Uterus (tissue), 4 donors: ENCODE data around the gene RAB6A. TPM values are rescaled to one million over a fixed set of nuclear protein-coding genes. Genes with fewer than 3 reads are reported as not detected.

Experiments used
- DNase-seq, 2 donors: peaks; one replicate each; pipeline ENCODE4 v3.0.0-alpha.2; 2019 to 2020
- H3K27ac ChIP-seq, 2 donors: fragments of 200-600 bp; sonication (generic); 1 replicate in 1 of 2; 2 replicates in 1 of 2; pipeline ENCODE4 v1.5.1; 2016 to 2018
- H3K27me3 ChIP-seq, 2 donors: fragments of 200-600 bp; sonication (generic); one replicate each; pipeline ENCODE4 v1.5.1; 2018 to 2019; ENCODE audit warnings: control low read depth in 1 of 2
- H3K36me3 ChIP-seq, 2 donors: fragments of 200-600 bp; sonication (generic); one replicate each; pipeline ENCODE4 v1.5.1; 2019; ENCODE audit warnings: control low read depth in 1 of 2
- H3K4me1 ChIP-seq, 2 donors: fragments of 200-600 bp; sonication (generic); one replicate each; pipeline ENCODE4 v1.5.1; 2018 to 2019; ENCODE audit warnings: control low read depth in 1 of 2
- H3K4me3 ChIP-seq, 2 donors: fragments of 200-600 bp; sonication (generic); 1 replicate in 1 of 2; 2 replicates in 1 of 2; pipeline ENCODE4 v1.5.1; 2018 to 2019; ENCODE audit warnings: mild to moderate bottlenecking in 1 of 2
- H3K9me3 ChIP-seq, 2 donors: fragments of 200-600 bp; sonication (generic); one replicate each; pipeline ENCODE4 v1.5.1; 2019; ENCODE audit warnings: control low read depth in 1 of 2
- POLR2A ChIP-seq, 2 donors: fragments of 450-650 bp; IDR thresholded peaks; one replicate each; pipeline ENCODE4 v1.6.1; 2016; ENCODE audit warnings: antibody characterized with exemption in 2 of 2, mild to moderate bottlenecking in 1 of 2, moderate library complexity in 1 of 2
- intact Hi-C: fragments of 100-400 bp; cut with DNase I; formaldehyde crosslinking; loops from one replicate; pipeline ENCODE4 v1.15.1; 2023; ENCODE audit warnings: low total_unique reads
- total RNA-seq, 4 donors: library from RNA; depleted of rRNA in 3 of 4; stranded (reverse); fragments of >200 nt in 3 of 4; gene quantifications; one replicate each; pipeline versions ENCODE4 v1.1.0 to v1.2.4, GENCODE V29; 2014 to 2023
- TF ChIP-seq, protein P1 (sequence below), 4 experiments: fragments of 200-600 bp in 2 of 4; fragments of 450-650 bp in 2 of 4; sonication (generic) in 2 of 4; IDR thresholded peaks; one replicate each; pipeline ENCODE4 v1.5.1; 2016 to 2019; ENCODE audit warnings: antibody characterized with exemption in 4 of 4, mild to moderate bottlenecking in 2 of 4, moderate library complexity in 1 of 4
- donor health status: DM: yes; HTN: yes; CAD: no.

RAB6A gene
- total RNA-seq, 4 donors from 2014 or later: 75.9 to 129 (median 119) TPM

DNA sequence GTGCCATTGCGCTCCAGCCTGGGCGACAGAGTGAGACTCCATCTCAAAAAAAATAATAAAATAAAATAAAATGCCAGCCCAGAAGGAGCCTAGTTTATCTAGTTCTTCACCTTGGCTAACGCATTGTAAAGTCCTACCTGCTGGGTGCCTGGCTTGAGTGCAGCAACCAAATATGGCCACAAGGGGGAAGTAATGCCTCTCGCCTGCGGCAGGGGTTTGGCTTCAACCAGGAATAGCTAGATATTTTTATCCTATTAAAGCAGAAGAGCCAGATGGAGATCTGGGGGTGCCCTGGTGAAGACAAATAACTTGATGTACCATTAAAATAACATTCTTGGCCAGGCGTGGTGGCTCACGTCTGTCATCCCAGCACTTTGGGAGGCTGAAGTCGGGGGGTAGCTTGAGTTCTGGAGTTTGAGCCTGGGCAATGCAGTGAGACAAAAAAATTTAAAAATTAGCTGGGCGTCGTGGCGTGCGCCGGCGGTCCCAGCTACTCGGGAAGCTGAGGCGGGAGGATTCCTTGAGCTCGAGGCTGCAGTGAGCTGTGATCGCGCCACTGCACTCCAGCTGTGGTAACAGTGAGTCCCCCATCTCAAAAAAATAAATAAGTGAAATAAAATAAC is 135.1 kb downstream of the RAB6A start:
- H3K36me3 ChIP-seq: no peaks in the 10 kb centered on the region
- no peak for TF ChIP-seq POLR2A (IDR thresholded peaks at IDR 0.05)
- TF ChIP-seq, protein P1, sequence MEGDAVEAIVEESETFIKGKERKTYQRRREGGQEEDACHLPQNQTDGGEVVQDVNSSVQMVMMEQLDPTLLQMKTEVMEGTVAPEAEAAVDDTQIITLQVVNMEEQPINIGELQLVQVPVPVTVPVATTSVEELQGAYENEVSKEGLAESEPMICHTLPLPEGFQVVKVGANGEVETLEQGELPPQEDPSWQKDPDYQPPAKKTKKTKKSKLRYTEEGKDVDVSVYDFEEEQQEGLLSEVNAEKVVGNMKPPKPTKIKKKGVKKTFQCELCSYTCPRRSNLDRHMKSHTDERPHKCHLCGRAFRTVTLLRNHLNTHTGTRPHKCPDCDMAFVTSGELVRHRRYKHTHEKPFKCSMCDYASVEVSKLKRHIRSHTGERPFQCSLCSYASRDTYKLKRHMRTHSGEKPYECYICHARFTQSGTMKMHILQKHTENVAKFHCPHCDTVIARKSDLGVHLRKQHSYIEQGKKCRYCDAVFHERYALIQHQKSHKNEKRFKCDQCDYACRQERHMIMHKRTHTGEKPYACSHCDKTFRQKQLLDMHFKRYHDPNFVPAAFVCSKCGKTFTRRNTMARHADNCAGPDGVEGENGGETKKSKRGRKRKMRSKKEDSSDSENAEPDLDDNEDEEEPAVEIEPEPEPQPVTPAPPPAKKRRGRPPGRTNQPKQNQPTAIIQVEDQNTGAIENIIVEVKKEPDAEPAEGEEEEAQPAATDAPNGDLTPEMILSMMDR (IDR thresholded peaks at IDR 0.05): peak; percentile 68 to 90 (median 75)
- intact Hi-C loops: no loop called here

More for the DNA sequence above, 135.1 kb downstream of the RAB6A start:
- H3K4me3 ChIP-seq: no peak overlapping the region
- H3K27me3 ChIP-seq: peaks cover 0 to 3% of the 10 kb centered on the region in 2 donors
- no peak overlapping the region for H3K27ac ChIP-seq
- peak; percentile 71 to 75 for DNase-seq
- H3K4me1 ChIP-seq: no peaks in the 10 kb centered on the region
- no peaks in the 10 kb centered on the region for H3K9me3 ChIP-seq

Other genes with a start within 250 kb of the RAB6A start
- gene FAM168A, start 163.0 kb downstream of the RAB6A start, total RNA-seq: 10 to 100 TPM in 3 of 4 donors, 1 to 10 TPM in 1; 7.9 to 50.3 (median 25.8) TPM
- 1 to 10 TPM in 3 of 4 donors, not detected in 1; 5.6 to 7.5 (median 6.9) TPM for gene PLEKHB1, start 114.5 kb downstream of the RAB6A start, total RNA-seq
- 10 to 100 TPM in 2 of 4 donors, 1 to 10 TPM in 2; 5.6 to 29.6 (median 11.9) TPM for gene MRPL48, start 26.8 kb upstream of the RAB6A start, total RNA-seq
- gene COA4, start 115.8 kb upstream of the RAB6A start, total RNA-seq: 100 to 1,000 TPM in 2 of 4 donors, 10 to 100 TPM in 2; 28.1 to 147 (median 84.8) TPM
- 10 to 100 TPM in 2 of 4 donors, 1 to 10 TPM in 1, under 1 TPM in 1; 0.59 to 20.8 (median 9.0) TPM for gene PAAF1, start 115.9 kb upstream of the RAB6A start, total RNA-seq
- gene DNAJB13, start 190.0 kb upstream of the RAB6A start, total RNA-seq: 1 to 10 TPM in 3 of 4 donors, not detected in 1; 1.9 to 9.1 (median 4.6) TPM
- gene UCP2, start 221.8 kb upstream of the RAB6A start, total RNA-seq: 10 to 100 TPM in 3 of 4 donors, not detected in 1; 10.8 to 64.7 (median 33.7) TPM
- 1 to 10 TPM in 2 of 4 donors, under 1 TPM in 1, not detected in 1; 0.21 to 4.1 (median 1.5) TPM for gene UCP3, start 248.0 kb upstream of the RAB6A start, total RNA-seq